IMR-90 (cell line): ENCODE measurements around the gene NET1. TPM values are rescaled to one million over a fixed set of nuclear protein-coding genes. Genes with fewer than 3 reads are reported as not detected.
"Not testable (repeated sequence)": the region's sequence is repeated elsewhere in the genome, so short reads cannot be mapped to it uniquely, and the experiment has no call there.

ENCODE experiments used
- ATAC-seq: fragments of 200-7000 bp; cut with Tn5 transposase; 2 replicates; pipeline ENCODE4 v1.9.1; 2020; ENCODE audit warnings: low read depth, mild to moderate bottlenecking, moderate library complexity
- BruUV-seq: library from RNA; stranded (reverse); fragments of 400-500 nt; replicated peaks from 2 replicates; lab custom pipeline; 2021; lab: Mats Ljungman, UMichigan
- CTCF ChIA-PET: fragments of 300-600 bp; formaldehyde crosslinking; extraction: SDS; loops from one replicate; lab custom pipeline; 2021; ENCODE audit warnings: antibody characterized with exemption; lab: Yijun Ruan, JAX
- POLR2A ChIA-PET: fragments of 300-600 bp; sonication (Branson Sonifier 250); formaldehyde crosslinking; loops from one replicate; lab custom pipeline; 2022; ENCODE audit warnings: antibody characterized with exemption; ENCODE audit not compliant: unreplicated experiment; lab: Charles Lee
- DNase-seq: peaks from one replicate; pipeline ENCODE4 v3.0.0; 2013
- H2AFZ ChIP-seq: replicated peaks from 2 replicates; pipeline ENCODE3; 2013; ENCODE audit warnings: low read length, mild to moderate bottlenecking; ENCODE audit not compliant: poor library complexity
- H2AK5ac ChIP-seq: 2 replicates; pipeline ENCODE4 v1.6.1; 2013; ENCODE audit warnings: low read depth, low read length, inconsistent platforms
- H2AK9ac ChIP-seq: replicated peaks from 2 replicates; pipeline ENCODE3; 2013; ENCODE audit warnings: mild to moderate bottlenecking, low read depth, low read length, moderate library complexity; ENCODE audit not compliant: poor library complexity
- H2BK120ac ChIP-seq: 2 replicates; pipeline ENCODE4 v1.6.1; 2013; ENCODE audit warnings: low read depth, low read length, inconsistent platforms
- H2BK15ac ChIP-seq: 3 replicates; pipeline ENCODE4 v1.6.1; 2013; ENCODE audit warnings: low read depth, low read length, inconsistent platforms
- H2BK20ac ChIP-seq: 2 replicates; pipeline ENCODE4 v1.6.1; 2013; ENCODE audit warnings: low read depth, mild to moderate bottlenecking, inconsistent platforms, low read length, moderate library complexity
- H2BK5ac ChIP-seq: 2 replicates; pipeline ENCODE4 v1.6.1; 2013; ENCODE audit warnings: mild to moderate bottlenecking, low read depth, low read length, inconsistent platforms; ENCODE audit not compliant: poor library complexity, severe bottlenecking
- H3K14ac ChIP-seq: replicated peaks from 2 replicates; pipeline ENCODE4 v1.6.1; 2013; ENCODE audit warnings: low read depth, low read length, inconsistent platforms
- H3K18ac ChIP-seq: 2 replicates; pipeline ENCODE4 v1.6.1; 2013; ENCODE audit warnings: low read depth, low read length, control low read depth
- H3K23ac ChIP-seq: 2 replicates; pipeline ENCODE4 v1.6.1; 2013; ENCODE audit warnings: low read depth, low read length, inconsistent platforms
- H3K27ac ChIP-seq: 2 replicates; pipeline ENCODE4 v1.5.1; 2013; ENCODE audit warnings: mild to moderate bottlenecking, control low read depth, low read length; ENCODE audit not compliant: insufficient read depth
- H3K27me3 ChIP-seq: 2 replicates; pipeline ENCODE4 v1.6.1; 2013; ENCODE audit warnings: low read length; ENCODE audit not compliant: control insufficient read depth, insufficient read depth
- H3K36me3 ChIP-seq: 2 replicates; pipeline ENCODE4 v1.6.1; 2013; ENCODE audit warnings: low read length, mixed read lengths; ENCODE audit not compliant: control insufficient read depth, insufficient read depth
- H3K4ac ChIP-seq: 2 replicates; pipeline ENCODE4 v1.6.1; 2013; ENCODE audit warnings: low read depth, low read length, inconsistent platforms
- H3K4me1 ChIP-seq: 2 replicates; pipeline ENCODE4 v1.6.1; 2013; ENCODE audit warnings: low read length, mixed read lengths; ENCODE audit not compliant: control insufficient read depth, insufficient read depth
- H3K4me2 ChIP-seq: 2 replicates; pipeline ENCODE4 v1.6.1; 2013; ENCODE audit warnings: low read depth, mild to moderate bottlenecking, control low read depth, low read length, moderate library complexity
- H3K4me3 ChIP-seq: 2 replicates; pipeline ENCODE4 v1.5.1; 2013; ENCODE audit warnings: low read depth, mild to moderate bottlenecking, control low read depth, low read length, moderate library complexity; ENCODE audit not compliant: insufficient read depth
- H3K56ac ChIP-seq: 2 replicates; pipeline ENCODE4 v1.6.1; 2013; ENCODE audit warnings: low read length, inconsistent platforms; ENCODE audit not compliant: insufficient read depth; ENCODE audit errors: extremely low read depth
- H3K79me1 ChIP-seq, 2 experiments: 2 replicates each; pipeline ENCODE4 v1.6.1; 2013; ENCODE audit warnings: low read length in 2 of 2, inconsistent platforms in 1 of 2, low read depth in 1 of 2
- H3K9ac ChIP-seq: 2 replicates; pipeline ENCODE4 v1.6.1; 2013; ENCODE audit warnings: low read depth, low read length, control low read depth
- H3K9me1 ChIP-seq: 2 replicates; pipeline ENCODE4 v1.6.1; 2013; ENCODE audit warnings: low read length, inconsistent platforms; ENCODE audit not compliant: insufficient read depth
- H3K9me3 ChIP-seq: 2 replicates; pipeline ENCODE4 v1.6.1; 2013; ENCODE audit warnings: low read length; ENCODE audit not compliant: control insufficient read depth, insufficient read depth
- H4K20me1 ChIP-seq: 2 replicates; pipeline ENCODE4 v1.6.1; 2013; ENCODE audit warnings: low read length, inconsistent platforms; ENCODE audit not compliant: insufficient read depth
- H4K5ac ChIP-seq: 2 replicates; pipeline ENCODE4 v1.6.1; 2013; ENCODE audit warnings: mild to moderate bottlenecking, low read depth, low read length, control low read depth
- H4K8ac ChIP-seq, 2 experiments: 2 replicates each; pipeline ENCODE4 v1.6.1; 2013; ENCODE audit warnings: low read depth in 2 of 2, low read length in 2 of 2, control low read depth in 1 of 2, inconsistent platforms in 1 of 2
- H4K91ac ChIP-seq: 2 replicates; pipeline ENCODE4 v1.6.1; 2013; ENCODE audit warnings: low read depth, low read length, inconsistent platforms; ENCODE audit not compliant: insufficient read depth
- WGBS, 2 experiments: methylation state at CpG; one replicate each; pipeline versions ENCODE4 v1.1.5 to v1.1.7; 2013; ENCODE audit warnings: missing lambda C conversion rate in 2 of 2; ENCODE audit not compliant: insufficient read length in 1 of 2; ENCODE audit errors: extremely low coverage in 2 of 2; 5-methylcytosine and 5-hydroxymethylcytosine counted together
- dilution Hi-C: fragments of 300-500 bp; cut with HindIII; formaldehyde crosslinking; loops from one replicate; pipeline ENCODE4 v1.14.3; 2018; ENCODE audit warnings: low sequenced_read_pairs; ENCODE audit not compliant: unreplicated experiment
- in situ Hi-C: fragments of 300-500 bp; cut with MboI; formaldehyde crosslinking; loops from 3 replicates; pipeline ENCODE4 v1.14.3; 2019; ENCODE audit warnings: low sequenced_read_pairs, inconsistent platforms, mixed read lengths
- intact Hi-C: fragments of 100-400 bp; cut with micrococcal nuclease; formaldehyde crosslinking; loops from 2 replicates; pipeline ENCODE4 v1.10.0; 2022
- polyA plus RNA-seq, 3 experiments: library from polyadenylated mRNA; depleted of rRNA; stranded (reverse); fragments of >200 nt; gene quantifications; 2 replicates each; pipeline ENCODE4 v1.2.3, GENCODE V29; 2012; ENCODE audit warnings: low replicate concordance in 1 of 3
- total RNA-seq: library from RNA; depleted of rRNA; stranded (reverse); fragments of >200 nt; gene quantifications from 2 replicates; pipeline ENCODE4 v1.2.3, GENCODE V29; 2012

The NET1 gene
- total and polyA plus RNA-seq, 2 of the 4 experiments (the other 2 are of a cell fraction): 20.0 to 54.7 TPM

GRCh38 chr10:5475974-5476807 is 63.8 kb downstream of the NET1 start:
- CTCF ChIA-PET: interaction anchor here (0.6 kb wide), 1 partner anchor 212 kb away, joined by 5 read pairs; no protein-coding TSS in a partner anchor
- H3K4me1 ChIP-seq, ATAC-seq, H4K8ac ChIP-seq, H4K5ac ChIP-seq, BruUV-seq, H2AFZ ChIP-seq, H3K9me3 ChIP-seq, H4K20me1 ChIP-seq, H2AK5ac ChIP-seq, H4K91ac ChIP-seq, H3K4ac ChIP-seq, DNase-seq, H3K56ac ChIP-seq, H3K9me1 ChIP-seq, H3K14ac ChIP-seq, H3K23ac ChIP-seq, dilution Hi-C loops, H3K18ac ChIP-seq, H2BK15ac ChIP-seq, H3K36me3 ChIP-seq, H3K9ac ChIP-seq, in situ Hi-C loops, H3K27ac ChIP-seq, POLR2A ChIA-PET, intact Hi-C loops, H2BK20ac ChIP-seq, H2BK120ac ChIP-seq, H3K4me3 ChIP-seq, H3K4me2 ChIP-seq, H3K27me3 ChIP-seq, H2AK9ac ChIP-seq, H3K79me1 ChIP-seq, H2BK5ac ChIP-seq: not testable (repeated sequence)
- WGBS, 2 experiments: 100% methylated on average over 3 to 4 of the region's 12 CpGs
